K562 treated with DMSO at 1 percent for 12 hours (cell line): ENCODE results near the gene ITPRIPL2. TPM values are rescaled to one million over a fixed set of nuclear protein-coding genes. Genes with fewer than 3 reads are reported as not detected.

Experiments used
- total RNA-seq: library from RNA; unstranded; fragments of 300-600 nt; gene quantifications from 2 replicates; pipeline ENCODE4 v1.2.3, GENCODE V29; 2022; ENCODE audit not compliant: insufficient read depth

The ITPRIPL2 gene
- 2.3 and 6.7 TPM in 2 replicates for total RNA-seq

DNA sequence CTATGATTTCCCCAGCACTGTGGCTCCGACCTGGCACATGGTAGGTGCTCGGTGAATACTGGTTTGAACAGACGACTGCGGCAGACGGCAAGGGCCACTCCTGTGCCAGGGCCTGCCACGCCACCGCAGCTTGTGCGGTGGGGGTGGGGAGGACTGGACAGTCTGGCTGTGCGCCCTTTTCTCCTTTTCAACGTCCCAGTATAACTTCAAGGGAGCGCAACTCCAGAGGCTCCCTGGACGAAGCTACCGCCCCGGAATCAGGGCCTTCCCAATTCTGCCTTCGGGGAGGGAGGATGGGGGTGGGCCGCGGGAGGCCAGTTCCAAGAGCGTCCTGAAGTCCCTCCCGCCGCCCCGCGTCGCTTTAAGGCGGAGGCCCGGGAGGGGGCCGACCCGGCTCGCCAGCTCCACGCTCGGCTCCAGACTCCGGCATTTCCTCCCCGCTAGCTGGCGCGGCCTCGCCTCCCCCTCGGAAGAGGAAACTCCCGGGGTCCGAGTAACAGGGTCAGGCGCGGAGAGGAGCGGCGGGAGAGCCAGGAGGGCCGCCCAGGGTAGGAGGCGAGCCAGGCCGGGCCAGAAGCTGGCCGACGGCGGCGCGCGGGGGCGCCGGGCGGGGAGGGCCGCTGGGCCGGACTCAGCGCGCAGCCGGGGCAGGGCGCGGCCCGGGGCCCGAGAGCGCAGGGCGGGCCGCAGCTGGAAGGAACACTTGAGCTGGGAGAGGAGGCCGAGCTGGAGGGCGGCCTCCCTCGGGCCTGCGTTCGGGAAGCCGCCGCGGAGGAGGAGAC lies at the start of gene ITPRIPL2:
Gene ITPRIPL2, plus strand, starts transcription at position 388 of the 782 bp plus-strand sequence. CDS start 498 bp downstream, outside the sequence.

GRCh38 chr16:19067349-19068236 lies 46.2 kb upstream of the ITPRIPL2 start, which contains the start of gene COQ7:
COQ7 (plus strand) TSS chr16:19067614; CDS start chr16:19067665, 51 bp downstream.

GRCh38 chr16:19167710-19168370 lies 54.1 kb downstream of the ITPRIPL2 start, which contains the start of gene SYT17:
SYT17 (plus strand) TSS chr16:19168240; CDS start chr16:19168647, 407 bp downstream.

Other genes with a start within 250 kb of the ITPRIPL2 start
- 1.9 and 23.8 TPM in 2 replicates for gene SMG1, start 187.6 kb upstream of the ITPRIPL2 start, total RNA-seq
- gene TMC7, start 130.0 kb upstream of the ITPRIPL2 start, total RNA-seq, result 0.50 and 1.8 TPM in 2 replicates
- gene COQ7, start 46.4 kb upstream of the ITPRIPL2 start, total RNA-seq, result 7.9 and 10.1 TPM in 2 replicates
- 0.25 TPM in 1 of 2 replicates, not detected in the other for gene SYT17, start 54.3 kb downstream of the ITPRIPL2 start, total RNA-seq
- gene CLEC19A, start 171.8 kb downstream of the ITPRIPL2 start, total RNA-seq, result not detected in 2 replicates